Left renal pelvis (tissue), 4 donors: ENCODE data around the gene NFIX. TPM values are rescaled to one million over a fixed set of nuclear protein-coding genes. Genes with fewer than 3 reads are reported as not detected.
"Not testable (repeated sequence)": the region's sequence is repeated elsewhere in the genome, so short reads cannot be mapped to it uniquely, and the experiment has no call there.

Source experiments
- DNase-seq, 4 donors: peaks; one replicate each; pipeline ENCODE4 v3.0.0-alpha.2; 2013; ENCODE audit warnings: low read depth in 4 of 4, low spot score in 3 of 4
- polyA plus RNA-seq, 4 donors: library from polyadenylated mRNA; unstranded; fragments of 120-200 nt; gene quantifications; one replicate each; pipeline ENCODE4 v1.2.1, GENCODE V29; 2013; ENCODE audit not compliant: insufficient read length in 4 of 4

NFIX gene
- polyA plus RNA-seq, 4 donors = 18.9 to 130 (median 23.3) TPM

DNA sequence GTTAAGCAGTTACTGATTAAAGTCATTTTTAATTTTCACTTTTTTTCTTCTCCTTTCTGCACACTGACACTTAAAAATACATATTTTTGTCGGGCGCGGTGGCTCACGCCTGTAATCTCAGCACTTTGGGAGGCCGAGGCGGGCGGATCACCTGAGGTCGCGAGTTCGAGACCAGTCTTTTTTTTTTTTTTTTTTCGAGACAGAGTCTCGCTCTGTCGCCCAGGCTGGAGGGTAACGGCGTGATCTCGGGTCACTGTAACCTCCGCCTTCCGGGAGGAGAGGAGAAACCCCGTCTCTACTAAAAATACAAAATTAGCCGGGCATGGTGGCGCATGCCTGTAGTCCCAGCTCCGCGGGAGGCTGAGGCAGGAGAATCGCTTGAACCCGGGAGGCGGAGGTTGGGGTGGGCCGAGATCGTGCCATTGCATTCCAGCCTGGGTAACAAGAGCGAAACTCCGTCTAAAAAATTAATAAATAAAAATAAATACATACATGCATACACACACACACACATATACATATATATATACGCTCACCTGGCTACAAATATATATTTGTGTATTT is 37.8 kb upstream of the NFIX start:
- not testable (repeated sequence) for DNase-seq

DNA sequence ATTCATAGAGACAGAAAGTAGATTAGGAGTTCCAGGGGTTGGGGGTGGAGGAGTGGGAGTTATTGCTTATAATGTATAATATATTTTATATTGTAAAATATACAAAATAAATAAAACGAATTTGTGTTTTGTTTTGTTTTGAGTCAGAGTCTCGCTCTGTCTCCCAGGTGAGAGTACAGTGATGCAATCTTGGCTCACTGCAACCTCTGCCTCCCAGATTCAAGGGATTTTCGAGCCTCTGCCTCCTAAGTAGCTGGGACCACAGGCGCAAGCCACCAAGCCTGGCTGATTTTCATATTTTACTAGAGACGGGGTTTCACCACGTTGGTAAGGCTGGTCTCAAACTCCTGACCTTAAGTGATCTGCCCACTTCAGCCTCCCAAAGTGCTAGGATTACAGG is 35.8 kb upstream of the NFIX start:
- DNase-seq = no peak

- no peak for DNase-seq
Observed at GRCh38 chr19:12965017-12965811, 30.1 kb upstream of the NFIX start.

DNA sequence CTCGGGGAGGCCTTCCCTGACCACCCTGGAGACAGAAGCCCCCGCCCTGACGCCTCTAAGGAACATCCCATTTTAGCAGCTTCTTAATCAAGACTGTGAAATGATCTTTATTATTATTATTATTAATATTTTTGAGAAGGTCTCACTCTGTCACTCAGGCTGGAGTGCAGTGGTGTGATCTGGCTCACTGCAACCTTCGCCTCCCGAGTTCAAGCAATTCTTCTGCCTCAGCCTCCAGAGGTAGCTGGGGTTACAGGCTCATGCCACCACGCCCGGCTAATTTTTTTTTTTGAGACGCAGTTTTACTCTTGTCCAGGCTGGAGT is 29.5 kb upstream of the NFIX start:
- no peak for DNase-seq

GRCh38 chr19:12967907-12968306 is 27.4 kb upstream of the NFIX start:
- no peak for DNase-seq

GRCh38 chr19:12969292-12969988 is 25.8 kb upstream of the NFIX start, which contains the start of gene DAND5:
Gene DAND5, plus strand, starts transcription at chr19:12969576. Its CDS starts 85 bp downstream, at chr19:12969661.
- no peak for DNase-seq

GRCh38 chr19:12970070-12970820 is 25.0 kb upstream of the NFIX start:
- no peak for DNase-seq

DNA sequence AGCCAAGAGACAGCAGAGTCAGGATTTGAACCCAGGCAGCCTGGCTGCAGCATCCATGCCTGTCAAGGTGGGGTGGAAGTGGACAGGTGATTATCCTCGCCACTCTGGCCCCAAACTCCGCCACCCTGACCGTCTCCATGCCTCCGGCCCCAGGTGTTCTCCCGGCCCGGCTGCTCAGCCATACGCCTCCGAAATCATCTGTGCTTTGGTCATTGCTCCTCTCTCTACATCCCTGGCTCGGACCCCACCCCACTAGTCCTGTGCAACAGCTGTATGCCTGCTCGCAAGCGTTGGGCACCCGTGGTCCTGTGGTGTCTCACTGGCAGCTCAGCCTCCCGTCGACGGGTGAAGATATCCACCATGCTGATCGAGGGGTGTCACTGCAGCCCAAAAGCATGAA is 22.0 kb upstream of the NFIX start:
- no peak for DNase-seq

GRCh38 chr19:12974301-12975220 is 20.7 kb upstream of the NFIX start:
- no peak for DNase-seq

- no peak for DNase-seq
Observed at GRCh38 chr19:12975221-12975741, 20.0 kb upstream of the NFIX start.

DNA sequence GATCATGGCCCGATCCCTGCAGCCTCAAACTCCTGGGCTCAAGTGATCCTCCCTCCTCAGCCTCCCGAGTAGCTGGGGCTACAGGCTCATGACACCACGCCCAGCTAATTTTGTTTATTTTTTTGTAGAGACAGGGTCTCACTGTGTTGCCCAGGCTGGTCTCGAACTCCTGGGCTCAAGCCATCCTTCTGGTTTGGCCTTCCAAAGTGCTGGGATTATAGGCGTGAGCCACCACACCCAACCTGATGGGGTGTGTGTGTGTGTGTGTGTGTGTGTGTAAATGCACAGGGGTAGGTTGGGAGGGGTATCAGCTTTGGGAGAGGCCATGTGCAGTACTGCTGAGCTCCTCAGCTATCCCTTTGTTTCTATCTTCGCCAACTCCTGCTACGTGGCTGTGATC is 19.2 kb upstream of the NFIX start:
- not testable (repeated sequence) for DNase-seq

GRCh38 chr19:12979974-12980373 is 15.3 kb upstream of the NFIX start:
- DNase-seq = no peak

DNA sequence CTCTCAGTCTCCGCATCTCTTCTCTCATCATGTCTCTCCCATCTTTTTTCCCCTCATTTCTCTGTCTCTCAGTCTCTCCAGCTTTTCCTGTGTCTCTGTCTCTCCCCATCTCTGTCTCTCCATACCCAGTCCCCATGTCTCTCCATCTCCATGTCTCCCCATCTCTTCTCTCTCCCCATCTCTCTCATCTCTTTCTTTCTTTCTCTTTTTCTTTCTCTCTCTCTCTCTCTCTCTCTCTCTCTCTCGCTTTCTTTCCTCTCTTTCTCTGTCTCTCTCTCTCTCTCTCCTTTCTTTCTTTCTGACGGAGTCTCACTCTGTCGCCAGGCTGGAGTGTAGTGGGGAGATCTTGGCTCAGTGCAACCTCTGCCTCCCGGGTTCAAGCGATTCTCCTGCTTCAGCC is 12.6 kb upstream of the NFIX start:
- DNase-seq = no peak

GRCh38 chr19:12983091-12983490 is 12.2 kb upstream of the NFIX start:
- no peak for DNase-seq

GRCh38 chr19:12983542-12984142 is 11.6 kb upstream of the NFIX start:
- peak in 2 of 4 donors; percentile 38 to 55 for DNase-seq

DNA sequence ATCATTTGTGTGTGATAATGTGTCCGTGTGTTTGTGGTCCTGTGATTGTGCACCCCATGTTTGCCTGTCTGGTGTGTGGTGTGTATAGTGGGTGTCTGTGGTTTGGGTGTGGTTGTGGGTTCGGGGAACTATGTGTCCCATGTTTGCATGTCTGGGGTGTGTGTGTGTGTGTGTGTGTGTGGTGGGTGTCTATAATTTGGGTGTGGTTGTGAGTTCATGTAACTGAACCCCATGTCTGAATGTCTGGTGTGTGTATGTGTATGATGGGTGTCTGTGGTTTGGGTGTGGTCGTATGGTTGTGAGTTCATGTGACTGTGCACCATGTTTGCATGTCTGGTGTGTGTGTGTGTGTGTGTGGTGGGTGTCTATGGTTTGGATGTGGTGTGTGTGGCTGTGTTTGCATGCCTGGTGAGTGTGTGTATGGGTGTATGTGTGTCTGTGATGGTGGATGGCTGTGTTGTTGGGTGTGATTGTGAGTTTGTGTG is 11.1 kb upstream of the NFIX start:
- DNase-seq = no peak

GRCh38 chr19:12984683-12985048 is 10.6 kb upstream of the NFIX start:
- DNase-seq = no peak

- no peak for DNase-seq
Observed at GRCh38 chr19:12985049-12985776, 10.1 kb upstream of the NFIX start.

DNA sequence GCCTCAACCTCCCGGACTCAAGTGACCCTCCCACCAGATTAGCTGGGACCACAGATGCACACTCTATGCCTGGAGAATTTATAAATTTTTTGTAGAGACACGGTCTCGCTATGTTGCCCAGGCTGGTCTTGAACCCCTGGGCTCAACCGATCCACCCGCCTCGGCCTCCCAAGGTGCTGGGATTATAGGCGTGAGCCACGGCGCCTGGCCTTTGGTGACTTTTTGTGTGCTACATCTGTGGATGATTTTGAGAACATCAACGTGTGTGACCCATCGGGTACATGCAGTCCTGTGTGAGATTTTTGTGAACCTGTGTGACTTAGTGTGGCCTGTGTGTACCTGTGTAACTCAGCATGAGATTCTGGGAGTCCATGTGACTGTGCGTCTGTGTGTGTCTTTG is 8.5 kb upstream of the NFIX start:
- DNase-seq = no peak
